ENCODE data around the gene FBXL17.

FBXL17 gene

GRCh38 chr5:107873877-107874276, 508.0 kb downstream of the FBXL17 start:
- no peak for DNase-seq (ENCODE audit: extremely low read depth in 1 of 2, low read depth in 1 of 2)

- DNase-seq (ENCODE audit: extremely low read depth in 1 of 2, low read depth in 1 of 2): no peak
Measured at GRCh38 chr5:107871023-107871422, 510.9 kb downstream of the FBXL17 start.

GRCh38 chr5:107869438-107870115, 512.3 kb downstream of the FBXL17 start:
- no peak for DNase-seq (ENCODE audit: extremely low read depth in 1 of 2, low read depth in 1 of 2)

- no peak for DNase-seq (ENCODE audit: extremely low read depth in 1 of 2, low read depth in 1 of 2)
Measured at GRCh38 chr5:107868650-107869409, 513.1 kb downstream of the FBXL17 start.

- no peak for DNase-seq (ENCODE audit: extremely low read depth in 1 of 2, low read depth in 1 of 2)
Measured at GRCh38 chr5:107867266-107867665, 514.6 kb downstream of the FBXL17 start.

- DNase-seq (ENCODE audit: extremely low read depth in 1 of 2, low read depth in 1 of 2): no peak
Measured at GRCh38 chr5:107864793-107865192, 517.1 kb downstream of the FBXL17 start.

- DNase-seq (ENCODE audit: extremely low read depth in 1 of 2, low read depth in 1 of 2): no peak
Measured at GRCh38 chr5:107863125-107863524, 518.8 kb downstream of the FBXL17 start.

GRCh38 chr5:107861565-107861964, 520.3 kb downstream of the FBXL17 start:
- DNase-seq (ENCODE audit: extremely low read depth in 1 of 2, low read depth in 1 of 2): no peak

- DNase-seq (ENCODE audit: extremely low read depth in 1 of 2, low read depth in 1 of 2): no peak
Measured at GRCh38 chr5:107860044-107860443, 521.9 kb downstream of the FBXL17 start.

GRCh38 chr5:107858788-107859187, 523.1 kb downstream of the FBXL17 start:
- DNase-seq (ENCODE audit: extremely low read depth in 1 of 2, low read depth in 1 of 2): no peak

- no peak for DNase-seq (ENCODE audit: extremely low read depth in 1 of 2, low read depth in 1 of 2)
Measured at GRCh38 chr5:107858324-107858723, 523.6 kb downstream of the FBXL17 start.

GRCh38 chr5:107857785-107858184, 524.1 kb downstream of the FBXL17 start:
- no peak for DNase-seq (ENCODE audit: extremely low read depth in 1 of 2, low read depth in 1 of 2)

GRCh38 chr5:107855171-107855570, 526.7 kb downstream of the FBXL17 start:
- DNase-seq (ENCODE audit: extremely low read depth in 1 of 2, low read depth in 1 of 2): no peak

- DNase-seq (ENCODE audit: extremely low read depth in 1 of 2, low read depth in 1 of 2): no peak
Measured at GRCh38 chr5:107853696-107854095, 528.2 kb downstream of the FBXL17 start.

- no peak for DNase-seq (ENCODE audit: extremely low read depth in 1 of 2, low read depth in 1 of 2)
Measured at GRCh38 chr5:107853031-107853430, 528.9 kb downstream of the FBXL17 start.

GRCh38 chr5:107849118-107849517, 532.8 kb downstream of the FBXL17 start:
- DNase-seq (ENCODE audit: extremely low read depth in 1 of 2, low read depth in 1 of 2): no peak

- DNase-seq (ENCODE audit: extremely low read depth in 1 of 2, low read depth in 1 of 2): no peak
Measured at GRCh38 chr5:107840592-107840991, 541.3 kb downstream of the FBXL17 start.

GRCh38 chr5:107840161-107840560, 541.7 kb downstream of the FBXL17 start:
- DNase-seq (ENCODE audit: extremely low read depth in 1 of 2, low read depth in 1 of 2): no peak

GRCh38 chr5:107835096-107835495, 546.8 kb downstream of the FBXL17 start:
- DNase-seq (ENCODE audit: extremely low read depth in 1 of 2, low read depth in 1 of 2): no peak

GRCh38 chr5:107832746-107833145, 549.2 kb downstream of the FBXL17 start:
- no peak for DNase-seq (ENCODE audit: extremely low read depth in 1 of 2, low read depth in 1 of 2)

- DNase-seq (ENCODE audit: extremely low read depth in 1 of 2, low read depth in 1 of 2): no peak
Measured at GRCh38 chr5:107831612-107832395, 550.1 kb downstream of the FBXL17 start.

GRCh38 chr5:107830750-107831149, 551.1 kb downstream of the FBXL17 start:
- DNase-seq (ENCODE audit: extremely low read depth in 1 of 2, low read depth in 1 of 2): no peak

Data from activated CD8-positive, alpha-beta memory T cell treated with anti-CD3 and anti-CD28 coated beads for 1 hour (primary cell).